Measurements from ENCODE around the gene MAP2K4. TPM values are rescaled to one million over a fixed set of nuclear protein-coding genes. Genes with fewer than 3 reads are reported as not detected.

The MAP2K4 gene
- total and polyA plus RNA-seq, 2 of the 8 experiments (the other 6 are each of a cell fraction or from before 2014, with no cell fraction given) = 14.2 to 37.3 TPM

- Histone ChIP-seq H2BK5ac (ENCODE audit: low read depth, low read length) (no peak overlapping the region), H3K79me2 (ENCODE audit: control insufficient read depth in 1 of 2, insufficient read depth in 2 of 2, low read length in 2 of 2) (no peaks in the 10 kb centered on the region), H3K9ac (replicated peaks in 1 of 4; ENCODE audit: extremely low read depth in 1 of 4, low read depth in 3 of 4, low read length in 3 of 4) (no peak overlapping the region), H2BK120ac (replicated peaks; ENCODE audit: low read depth, low read length) (no peak overlapping the region), H2BK15ac (ENCODE audit: low read length) (no peak overlapping the region), H4K91ac (replicated peaks; ENCODE audit: insufficient read length, low read length) (no peak overlapping the region), H4K8ac (ENCODE audit: extremely low read depth, insufficient read depth, low read length) (no peak overlapping the region), H3K56ac (replicated peaks; ENCODE audit: insufficient read length, low read depth, low read length) (no peak overlapping the region), H3K79me1 (ENCODE audit: low read depth, low read length) (no peaks in the 10 kb centered on the region), H3K4me3 (ENCODE audit: extremely low read depth in 1 of 4, insufficient read depth in 2 of 4, low read depth in 3 of 4, low read length in 4 of 4) (no peak overlapping the region), H3K9me3 (ENCODE audit: insufficient read depth in 2 of 2, low read depth in 1 of 2, low read length in 1 of 2) (peaks cover 16 to 21% of the 10 kb centered on the region in 2 experiments), H2BK12ac (ENCODE audit: low read depth, low read length) (no peak overlapping the region), H3K36me3 (ENCODE audit: control insufficient read depth in 2 of 4, insufficient read depth in 4 of 4, low read length in 3 of 4) (no peaks in the 10 kb centered on the region), H4K20me1 (replicated peaks in 1 of 2; ENCODE audit: control insufficient read depth in 1 of 2, insufficient read depth in 2 of 2, low read length in 2 of 2) (no peaks in the 10 kb centered on the region), H2BK20ac (ENCODE audit: low read length) (no peak overlapping the region), H3K23me2 (ENCODE audit: low read depth, low read length) (no peaks in the 10 kb centered on the region), H3K27me3 (replicated peaks in 1 of 4; ENCODE audit: control insufficient read depth in 3 of 4, extremely low read depth in 1 of 4, insufficient read depth in 3 of 4, low read length in 3 of 4) (no peaks in the 10 kb centered on the region), H2AK5ac (ENCODE audit: low read depth, low read length) (no peak overlapping the region), H3K4ac (replicated peaks; ENCODE audit: insufficient read length, low read depth, low read length) (no peak overlapping the region), H3K14ac (ENCODE audit: insufficient read length) (no peak overlapping the region), H4K5ac (ENCODE audit: insufficient read length, low read depth, low read length) (no peak overlapping the region), H3K4me1 (replicated peaks in 1 of 4; ENCODE audit: control insufficient read depth in 3 of 4, insufficient read depth in 4 of 4, low read length in 3 of 4) (no peaks in the 10 kb centered on the region), H3K4me2 (ENCODE audit: insufficient read depth in 1 of 2, low read depth in 2 of 2, low read length in 2 of 2) (no peak overlapping the region), H3K18ac (ENCODE audit: extremely low read depth, low read length) (no peak overlapping the region), H3K27ac (ENCODE audit: low read depth, low read length) (no peak overlapping the region), H2AFZ (ENCODE audit: low read length) (no peak overlapping the region), H3K23ac (ENCODE audit: insufficient read length) (no peak overlapping the region)
- DNase-seq (ENCODE audit: low read depth in 1 of 2, low spot score in 2 of 2) (no peak), FAIRE-seq (no peak)
- POLR2A ChIA-PET (ENCODE audit: partially characterized antibody) = no interaction called here
- CTCF ChIA-PET (ENCODE audit: partially characterized antibody) = no interaction called here
- WGBS, 2 experiments (ENCODE audit: extremely low coverage in 1 of 2, insufficient coverage in 1 of 2, insufficient read length in 1 of 2, insufficient replicate concordance in 2 of 2, low coverage in 1 of 2, low lambda C conversion rate in 2 of 2, missing lambda C conversion rate in 1 of 2) = 93% methylated on average over 4 of the region's 4 CpGs; no CpG with 5 or more reads in 1 of the 2 experiments
- TF ChIP-seq USF2 (IDR thresholded peaks at IDR 0.05; ENCODE audit: low read length) (no peak), JUN (IDR thresholded peaks at IDR 0.05; ENCODE audit: low read depth, low read length) (no peak), E2F6 (IDR thresholded peaks at IDR 0.05) (no peak), CBX5 (IDR thresholded peaks at IDR 0.05; ENCODE audit: low read depth, low read length) (no peak), SP1 (IDR thresholded peaks at IDR 0.05; ENCODE audit: low read depth, low read length) (no peak), RAD21 (IDR thresholded peaks at IDR 0.05 in 1 of 2, conservative IDR thresholded peaks at IDR 0.05 in 1 of 2; ENCODE audit: low read depth in 2 of 2, low read length in 2 of 2) (no peak), EGR1 (IDR thresholded peaks at IDR 0.05; ENCODE audit: borderline replicate concordance, low read depth, low read length) (no peak), TAF7 (optimal IDR thresholded peaks at IDR 0.05; ENCODE audit: borderline replicate concordance, low read depth, low read length) (no peak), PHF8 (conservative IDR thresholded peaks at IDR 0.05; ENCODE audit: low read depth, low read length) (no peak), KDM4A (IDR thresholded peaks at IDR 0.05; ENCODE audit: low read depth, low read length, severe bottlenecking) (no peak), TAF1 (IDR thresholded peaks at IDR 0.05; ENCODE audit: low read depth, low read length) (no peak), HDAC2 (IDR thresholded peaks at IDR 0.05; ENCODE audit: borderline replicate concordance in 1 of 2, low read depth in 2 of 2, low read length in 2 of 2) (no peak)
Observed at GRCh38 chr17:12164085-12164484, 143.4 kb downstream of the MAP2K4 start.
